ENCODE measurements around the gene FNBP1. TPM values are rescaled to one million over a fixed set of nuclear protein-coding genes. Genes with fewer than 3 reads are reported as not detected.
"Not testable (repeated sequence)": the region's sequence is repeated elsewhere in the genome, so short reads cannot be mapped to it uniquely, and the experiment has no call there.

Gene FNBP1
- total RNA-seq, 1 donor from 2014 or later, result 76.6 TPM

GRCh38 chr9:129952337-129952736, 90.7 kb downstream of the FNBP1 start:
- DNase-seq, result no peak

- DNase-seq, result no peak
Observed at GRCh38 chr9:129949821-129950220, 93.2 kb downstream of the FNBP1 start.

GRCh38 chr9:129948626-129949025, 94.4 kb downstream of the FNBP1 start:
- not testable (repeated sequence) for DNase-seq

- DNase-seq, result peak; percentile 17
Observed at GRCh38 chr9:129946246-129946995, 96.6 kb downstream of the FNBP1 start.

GRCh38 chr9:129945314-129945713, 97.7 kb downstream of the FNBP1 start:
- DNase-seq, result no peak

- DNase-seq, result no peak
Observed at GRCh38 chr9:129944506-129945116, 98.4 kb downstream of the FNBP1 start.

GRCh38 chr9:129939431-129939830, 103.6 kb downstream of the FNBP1 start:
- DNase-seq, result peak; percentile 74

GRCh38 chr9:129938291-129938979, 104.6 kb downstream of the FNBP1 start:
- peak; percentile 73 for DNase-seq

- not testable (repeated sequence) for DNase-seq
Observed at GRCh38 chr9:129937879-129938278, 105.1 kb downstream of the FNBP1 start.

GRCh38 chr9:129936222-129936621, 106.8 kb downstream of the FNBP1 start:
- no peak for DNase-seq

- DNase-seq, result peak; percentile 39
Observed at GRCh38 chr9:129934780-129935179, 108.2 kb downstream of the FNBP1 start.

- no peak for DNase-seq
Observed at GRCh38 chr9:129934041-129934591, 108.9 kb downstream of the FNBP1 start.

- DNase-seq, result peak; percentile 62
Observed at GRCh38 chr9:129933185-129934040, 109.6 kb downstream of the FNBP1 start.

GRCh38 chr9:129932303-129933151, 110.5 kb downstream of the FNBP1 start:
- DNase-seq, result no peak

GRCh38 chr9:129930743-129931142, 112.2 kb downstream of the FNBP1 start:
- peak; percentile 10 for DNase-seq

- no peak for DNase-seq
Observed at GRCh38 chr9:129929496-129930125, 113.4 kb downstream of the FNBP1 start.

- DNase-seq, result no peak
Observed at GRCh38 chr9:129923589-129923988, 119.4 kb downstream of the FNBP1 start.

- DNase-seq, result no peak
Observed at GRCh38 chr9:129921905-129922304, 121.1 kb downstream of the FNBP1 start.

- no peak for DNase-seq
Observed at GRCh38 chr9:129919841-129920240, 123.1 kb downstream of the FNBP1 start.

- DNase-seq, result no peak
Observed at GRCh38 chr9:129919277-129919676, 123.7 kb downstream of the FNBP1 start.
